AG20443 (cell line): ENCODE data around the gene PLVAP.

Experiments
- DNase-seq: peaks from one replicate; pipeline ENCODE4 v3.0.0; 2012; ENCODE audit warnings: low spot score, mixed read lengths

PLVAP gene, protein sequence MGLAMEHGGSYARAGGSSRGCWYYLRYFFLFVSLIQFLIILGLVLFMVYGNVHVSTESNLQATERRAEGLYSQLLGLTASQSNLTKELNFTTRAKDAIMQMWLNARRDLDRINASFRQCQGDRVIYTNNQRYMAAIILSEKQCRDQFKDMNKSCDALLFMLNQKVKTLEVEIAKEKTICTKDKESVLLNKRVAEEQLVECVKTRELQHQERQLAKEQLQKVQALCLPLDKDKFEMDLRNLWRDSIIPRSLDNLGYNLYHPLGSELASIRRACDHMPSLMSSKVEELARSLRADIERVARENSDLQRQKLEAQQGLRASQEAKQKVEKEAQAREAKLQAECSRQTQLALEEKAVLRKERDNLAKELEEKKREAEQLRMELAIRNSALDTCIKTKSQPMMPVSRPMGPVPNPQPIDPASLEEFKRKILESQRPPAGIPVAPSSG

DNA sequence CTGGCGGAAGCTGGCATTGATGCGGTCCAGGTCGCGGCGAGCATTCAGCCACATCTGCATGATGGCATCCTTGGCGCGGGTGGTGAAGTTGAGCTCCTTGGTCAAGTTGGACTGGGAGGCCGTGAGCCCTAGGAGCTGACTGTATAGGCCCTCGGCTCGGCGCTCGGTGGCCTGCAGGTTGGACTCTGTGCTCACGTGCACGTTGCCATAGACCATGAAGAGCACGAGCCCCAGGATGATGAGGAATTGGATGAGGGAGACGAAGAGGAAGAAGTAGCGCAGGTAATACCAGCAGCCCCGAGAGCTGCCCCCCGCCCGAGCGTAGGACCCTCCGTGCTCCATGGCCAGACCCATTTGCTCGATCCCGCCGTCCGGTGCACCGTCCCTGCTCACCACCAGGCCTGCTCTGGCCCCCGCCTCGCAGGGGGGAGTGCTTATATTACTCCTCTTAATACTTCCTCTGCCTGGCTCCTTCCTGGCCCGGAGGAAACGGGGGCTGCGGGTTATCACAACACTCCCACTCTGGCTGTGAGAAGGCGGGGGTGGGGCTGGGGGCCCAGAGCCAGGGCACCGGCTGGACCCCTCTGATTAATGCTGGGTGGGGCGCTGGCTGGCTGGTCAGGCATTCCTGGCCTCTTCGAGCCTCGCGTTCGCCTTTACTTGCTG lies at the start of gene PLVAP:
Gene PLVAP (minus strand): TSS at position 408 of the 666 bp plus-strand sequence. CDS start 54 bp downstream, at position 354.
- no peak for DNase-seq

DNA sequence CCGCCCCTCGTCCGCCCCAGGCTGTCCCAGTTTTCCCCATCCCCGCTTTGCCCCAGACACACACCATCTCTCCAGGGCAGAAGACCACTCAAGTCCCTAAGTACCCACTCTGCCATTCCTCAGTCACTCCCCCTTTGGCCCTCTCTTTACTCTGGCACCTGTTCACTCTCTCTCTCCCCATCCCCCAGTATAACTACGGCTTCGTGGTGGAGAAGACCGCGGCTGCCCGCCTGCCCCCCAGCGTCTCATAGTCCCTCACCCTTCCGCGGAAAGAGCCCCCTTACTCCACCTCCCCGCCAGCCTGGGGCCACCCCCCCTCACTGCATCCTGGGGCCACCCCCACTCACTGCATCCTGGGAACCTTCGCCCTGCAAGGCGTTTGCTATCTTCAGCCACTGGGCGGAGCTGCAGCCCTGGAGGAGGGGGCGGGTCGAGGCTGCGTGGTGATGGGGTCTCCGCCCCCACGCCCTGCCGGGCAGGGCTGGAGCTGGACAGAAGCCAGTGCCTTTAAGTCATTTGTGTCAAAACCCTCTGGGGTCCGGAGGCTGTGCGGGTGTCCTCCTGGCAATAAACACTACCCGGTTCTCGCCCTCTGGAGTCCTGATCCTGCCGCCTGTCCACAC lies 47.7 kb upstream of the PLVAP start:
- DNase-seq, result peak; percentile 62

DNA sequence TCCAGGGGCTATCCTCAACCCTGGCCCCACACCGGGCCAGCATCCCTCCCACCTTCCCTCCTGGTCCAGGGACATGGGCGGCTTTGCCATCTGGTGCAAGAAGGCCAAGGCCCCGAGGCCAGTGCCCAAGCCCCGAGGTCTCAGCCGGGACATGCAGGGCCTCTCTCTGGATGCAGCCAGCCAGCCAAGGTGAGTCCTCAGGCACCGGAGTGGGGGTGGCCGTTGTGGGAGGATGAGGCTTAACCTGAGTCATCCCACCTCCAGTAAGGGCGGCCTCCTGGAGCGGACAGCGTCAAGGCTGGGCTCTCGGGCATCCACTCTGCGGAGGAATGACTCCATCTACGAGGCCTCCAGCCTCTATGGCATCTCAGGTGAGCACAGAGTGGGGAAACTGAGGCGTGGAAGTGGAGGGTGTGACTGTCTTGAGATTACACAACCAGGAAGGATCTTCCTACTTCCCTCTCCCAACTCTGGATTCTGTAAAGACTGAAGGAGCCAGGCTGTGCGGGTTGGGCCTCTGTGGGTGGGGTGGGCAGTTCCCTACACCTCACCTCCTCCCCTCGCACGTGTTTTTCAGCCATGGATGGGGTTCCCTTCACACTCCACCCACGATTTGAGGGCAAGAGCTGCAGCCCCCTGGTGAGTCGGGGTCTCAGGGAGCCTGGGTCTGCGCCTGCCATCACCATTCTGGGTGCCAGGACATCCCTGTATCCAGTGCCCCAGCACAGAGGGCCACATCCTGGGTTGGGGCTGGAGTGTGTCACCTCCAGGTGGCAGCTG lies 46.5 kb upstream of the PLVAP start:
- DNase-seq, result peak; percentile 1

DNA sequence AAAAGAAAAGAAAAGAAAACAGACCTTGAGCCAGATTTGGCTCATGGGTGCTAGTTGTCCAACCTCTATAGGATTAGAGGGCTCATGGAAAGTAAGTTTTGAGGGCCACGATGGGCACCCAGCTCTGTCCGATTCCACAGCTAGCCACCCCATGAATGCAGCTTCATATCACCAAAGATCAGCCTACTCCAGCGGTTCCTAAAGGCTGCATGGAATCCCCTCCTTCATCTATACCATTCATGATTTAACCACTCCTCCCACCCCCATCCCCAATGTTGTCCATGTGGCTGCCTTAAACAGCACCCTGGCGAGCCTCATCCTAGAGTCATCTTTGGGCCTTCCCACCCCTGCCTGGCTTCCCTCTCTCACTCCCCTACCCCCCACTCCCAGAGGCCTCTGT lies 44.8 kb upstream of the PLVAP start:
- DNase-seq, result no peak

DNA sequence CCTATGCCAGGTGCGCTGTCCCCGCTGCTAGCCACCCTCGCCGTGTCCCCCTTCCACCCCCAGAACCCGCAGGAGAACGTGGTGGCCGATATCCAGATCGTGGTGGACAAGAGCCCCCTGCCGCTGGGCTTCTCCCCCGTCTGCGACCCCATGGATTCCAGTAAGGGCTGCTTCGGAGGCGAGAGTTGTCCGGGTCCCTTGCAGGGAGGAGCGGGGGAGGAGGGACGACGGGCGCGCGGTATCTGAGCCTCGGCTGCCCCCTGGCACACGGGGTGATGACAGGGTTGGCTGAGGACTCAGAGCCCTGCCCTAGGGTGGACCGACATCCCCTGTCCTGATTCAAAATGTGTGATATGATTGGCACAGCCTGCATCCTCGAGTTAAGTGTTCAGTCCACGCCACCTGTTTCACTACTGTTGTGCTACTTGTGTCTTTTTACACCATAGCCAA lies 43.4 kb upstream of the PLVAP start:
- peak; percentile 52 for DNase-seq

DNA sequence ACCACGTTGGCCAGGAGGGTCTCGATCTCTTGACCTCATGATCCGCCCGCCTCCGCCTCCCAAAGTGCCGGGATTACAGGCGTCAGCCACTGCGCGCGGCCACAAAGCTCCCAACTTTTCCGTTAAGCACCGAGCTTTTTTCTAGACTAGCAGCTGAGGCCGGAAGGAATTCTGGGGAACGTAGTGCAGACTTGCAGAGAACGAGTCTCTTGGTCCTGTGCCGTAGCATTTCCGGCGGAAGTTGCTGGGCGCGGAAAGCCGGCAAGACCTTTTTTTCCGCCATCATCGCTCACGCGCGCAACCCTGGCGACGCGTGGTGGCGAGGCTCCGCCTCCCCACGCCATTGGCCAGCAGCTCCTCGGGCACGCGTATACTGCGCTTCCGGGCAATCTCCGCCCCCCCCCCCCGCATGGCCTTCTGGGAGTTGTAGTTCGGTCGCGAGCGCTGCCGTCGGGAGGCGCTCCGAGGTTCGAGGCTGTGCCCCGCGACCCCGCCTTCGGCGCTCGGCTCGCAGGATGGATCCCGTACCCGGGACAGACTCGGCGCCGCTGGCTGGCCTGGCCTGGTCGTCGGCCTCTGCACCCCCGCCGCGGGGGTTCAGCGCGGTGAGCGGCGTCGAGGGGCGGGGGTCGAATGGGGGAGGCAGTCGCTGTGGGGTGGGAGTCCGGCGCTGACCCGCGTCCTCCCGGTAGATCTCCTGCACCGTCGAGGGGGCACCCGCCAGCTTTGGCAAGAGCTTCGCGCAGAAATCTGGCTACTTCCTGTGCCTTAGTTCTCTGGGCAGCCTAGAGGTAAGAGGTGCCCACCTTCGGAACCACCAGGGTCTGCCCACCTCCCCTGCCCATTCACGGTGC lies 42.7 kb upstream of the PLVAP start, which contains the start of gene MVB12A:
Gene MVB12A (plus strand): TSS at position 427 of the 854 bp plus-strand sequence. CDS start 89 bp downstream, at position 516.
- peak; percentile 100 for DNase-seq

DNA sequence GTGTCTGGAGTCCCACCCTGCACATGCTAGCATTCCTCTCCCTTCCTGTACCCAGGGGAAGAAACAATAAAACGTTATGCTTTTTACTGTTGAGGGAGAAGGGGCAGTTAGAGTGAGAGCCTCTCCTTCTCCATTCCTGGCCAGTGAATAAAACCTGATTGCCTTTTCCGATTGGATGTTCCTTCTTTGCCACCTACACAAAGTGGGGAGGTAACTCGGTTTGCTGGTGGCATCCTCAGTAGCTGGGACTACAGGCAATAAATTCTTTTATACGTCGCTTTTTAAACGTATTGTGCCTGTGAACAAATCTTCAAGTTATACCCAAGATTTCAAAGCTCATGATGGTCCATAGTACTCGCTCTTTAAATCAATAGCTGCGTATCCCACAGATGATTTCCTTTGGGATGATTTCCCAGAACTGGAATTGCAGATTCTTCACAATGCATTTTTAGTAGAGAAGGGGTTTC lies 42.0 kb upstream of the PLVAP start:
- peak; percentile 3 for DNase-seq

DNA sequence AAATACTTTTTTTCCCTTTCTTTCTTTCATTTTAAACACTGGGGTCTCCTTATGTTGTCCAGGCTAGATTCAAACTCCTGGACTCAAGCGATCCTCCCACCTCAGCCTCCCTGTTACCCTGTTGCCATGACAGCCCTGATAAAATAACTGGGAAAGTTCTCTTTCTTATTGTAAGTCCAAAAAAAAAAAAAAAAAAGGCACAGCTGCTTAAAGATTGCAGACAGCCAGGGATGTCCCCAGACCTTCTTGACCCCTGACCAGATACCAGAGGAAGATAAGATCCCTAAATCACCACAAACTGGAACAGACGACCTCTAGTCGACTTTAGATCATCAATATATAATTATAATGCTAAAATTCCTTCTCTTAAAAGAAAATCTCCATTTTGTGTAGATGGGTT lies 41.6 kb upstream of the PLVAP start:
- no peak for DNase-seq

DNA sequence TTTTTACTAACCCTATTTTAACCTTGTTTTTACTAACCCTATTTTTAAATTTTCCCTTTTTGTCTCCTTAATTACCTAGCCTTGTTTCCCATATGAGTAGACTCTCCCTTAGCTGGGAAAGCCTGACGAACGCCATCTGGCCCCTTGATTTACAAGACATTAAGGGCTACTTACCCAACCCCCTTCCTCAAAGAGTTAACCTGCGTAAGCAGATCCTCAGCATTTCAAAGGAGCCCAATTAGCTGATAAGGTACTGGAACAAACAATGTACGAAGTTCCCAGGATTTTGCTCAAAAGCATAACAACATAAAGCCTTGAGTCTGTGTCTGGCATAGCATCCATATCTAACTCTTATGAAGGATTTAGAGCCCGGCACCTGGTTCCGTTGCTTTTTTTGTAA lies 38.0 kb upstream of the PLVAP start:
- no peak for DNase-seq

DNA sequence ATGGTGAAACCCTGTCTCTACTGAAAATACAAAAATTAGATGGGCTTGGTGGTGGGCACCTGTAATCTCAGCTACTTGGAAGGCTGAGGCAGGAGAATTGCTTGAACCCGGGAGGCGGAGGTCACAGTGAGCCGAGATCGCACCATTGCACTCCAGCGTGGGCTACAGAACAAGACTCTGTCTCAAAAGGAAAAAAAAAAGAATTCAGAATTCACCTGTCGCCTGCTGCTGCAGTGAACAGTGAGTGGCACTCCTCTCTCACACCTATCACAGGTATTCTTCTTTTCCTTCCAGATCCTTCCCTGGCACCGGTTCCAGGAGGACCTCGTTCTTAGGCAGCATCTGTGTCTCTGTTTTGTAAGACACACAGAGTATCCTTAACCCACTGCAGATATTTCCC lies 37.0 kb upstream of the PLVAP start:
- DNase-seq, result no peak

DNA sequence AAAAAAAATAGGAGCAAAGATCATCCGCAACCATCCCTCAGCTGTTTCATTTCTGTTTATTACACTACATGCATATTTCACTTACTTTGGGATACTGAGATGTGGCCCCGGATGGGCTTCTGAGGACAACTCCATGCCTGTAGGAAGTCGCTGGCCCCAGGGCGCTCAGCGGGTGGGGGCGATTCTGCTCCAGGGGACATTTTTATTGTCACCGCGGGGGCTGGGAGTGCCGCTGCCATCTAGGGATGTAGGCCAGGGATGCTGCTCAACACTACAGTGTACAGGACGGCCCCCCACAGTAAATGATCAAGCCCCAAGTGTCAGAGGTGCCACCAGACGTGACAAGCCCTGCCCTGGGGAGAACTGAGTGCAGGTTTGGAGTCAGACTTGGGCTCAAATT lies 34.7 kb upstream of the PLVAP start:
- DNase-seq, result no peak

DNA sequence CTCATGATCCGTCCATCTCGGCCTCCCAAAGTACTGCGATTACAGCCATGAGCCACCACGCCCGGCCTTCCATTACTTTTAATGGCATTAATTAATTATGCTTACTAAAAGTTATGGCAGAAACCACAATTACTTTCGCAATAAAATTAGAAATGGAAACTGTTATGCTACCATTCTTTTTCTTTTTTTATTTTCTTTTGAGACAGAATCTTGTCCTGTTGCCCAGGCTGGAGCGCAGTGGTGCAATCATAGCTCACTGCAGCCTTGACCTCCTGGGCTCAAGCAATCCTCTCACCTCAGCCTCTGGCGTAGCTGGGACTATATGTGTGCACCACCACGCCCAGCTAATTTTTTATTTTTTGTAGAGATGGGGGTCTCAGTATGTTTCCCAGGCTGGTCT lies 32.8 kb upstream of the PLVAP start:
- no peak for DNase-seq

DNA sequence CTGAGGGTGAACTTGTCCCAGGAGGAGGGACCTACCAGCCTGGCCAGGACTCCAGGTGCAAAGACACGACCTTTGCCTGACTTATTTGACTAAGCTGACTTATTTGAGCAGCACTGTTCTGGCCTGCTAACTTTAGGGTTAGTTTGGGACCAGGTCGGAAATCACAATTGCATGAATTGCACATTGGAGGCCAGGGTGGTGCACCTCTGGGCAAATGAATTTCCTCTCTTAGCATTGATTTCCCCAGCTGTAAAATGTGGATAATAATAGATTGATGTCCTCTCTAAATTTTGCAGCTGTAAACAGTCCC lies 29.7 kb upstream of the PLVAP start:
- no peak for DNase-seq

DNA sequence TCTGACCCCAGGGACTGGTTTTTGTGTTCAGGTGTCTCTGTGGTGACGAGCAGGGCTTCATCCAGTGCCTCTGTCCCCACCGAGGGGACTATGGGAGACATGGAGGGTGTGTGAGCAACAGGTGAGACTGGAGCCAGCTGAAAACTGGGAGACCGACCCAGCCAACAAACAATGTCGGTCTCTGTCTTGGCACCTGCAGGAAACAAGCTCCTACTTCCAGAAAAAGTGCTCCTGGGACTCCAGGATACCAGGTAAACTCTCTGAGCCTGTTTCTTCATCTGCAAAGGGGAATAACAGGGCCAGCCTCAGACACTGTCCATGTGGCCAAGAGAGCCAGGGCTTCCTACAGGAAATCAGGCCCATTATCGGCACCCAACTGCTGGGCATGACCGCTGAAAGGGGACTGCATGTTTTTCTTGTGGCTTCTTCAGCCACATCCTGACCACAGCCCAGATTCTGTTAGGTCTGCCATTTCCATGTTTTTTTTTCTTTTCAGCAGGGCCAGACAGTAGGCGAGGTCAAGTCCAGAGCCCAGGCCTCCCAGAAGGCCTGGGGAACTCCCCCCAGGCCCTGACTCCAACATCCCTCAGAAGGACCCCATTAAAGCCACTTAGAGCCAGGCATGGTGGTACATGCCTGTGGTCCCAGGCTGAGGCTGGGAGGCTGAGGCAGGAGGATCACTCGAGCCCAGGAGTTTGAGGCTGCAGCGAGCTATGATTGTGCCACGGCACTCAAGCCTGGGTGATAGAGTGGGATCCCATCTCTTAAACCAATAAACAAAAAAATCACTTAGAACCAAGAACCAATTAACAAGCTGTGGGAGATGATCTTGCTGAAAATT lies 29.1 kb upstream of the PLVAP start:
- no peak for DNase-seq

DNA sequence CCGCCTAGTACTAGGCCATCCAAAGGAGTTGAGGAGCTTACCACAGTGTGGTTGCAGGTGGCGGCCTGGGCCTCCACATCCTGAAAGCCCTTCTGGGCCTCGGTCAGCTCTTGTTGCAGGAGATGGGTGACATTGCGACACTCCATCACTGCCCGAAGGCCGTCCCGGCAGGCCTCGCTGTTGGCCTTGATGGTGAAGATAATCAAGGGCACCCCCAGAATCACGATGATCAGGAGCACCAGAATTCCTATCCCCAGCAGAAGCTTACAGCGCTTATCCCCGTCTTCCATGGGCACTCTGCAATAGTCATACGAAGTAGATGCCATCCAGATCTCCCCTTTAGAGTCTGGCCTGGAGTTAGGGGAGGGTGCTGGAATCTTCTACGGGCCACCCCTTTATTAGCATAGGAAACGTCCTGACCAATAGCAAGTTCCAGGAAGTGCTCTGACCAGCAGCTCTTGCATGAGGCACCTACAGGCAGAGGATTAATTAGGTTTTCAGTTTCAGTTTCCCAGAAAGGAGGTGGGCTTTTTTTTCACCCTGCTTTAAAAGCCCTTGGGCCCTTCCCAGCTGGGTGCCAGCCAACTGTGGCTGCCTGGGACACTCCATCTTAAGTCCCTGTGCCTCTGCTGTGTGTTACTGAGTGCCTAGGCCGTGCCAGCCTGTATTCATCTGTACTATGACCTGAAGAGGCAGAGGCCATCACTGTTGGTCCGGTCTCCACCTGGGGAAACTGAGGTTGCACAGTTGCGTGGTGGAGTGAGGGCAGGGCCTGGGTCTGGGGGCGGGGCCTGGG lies 28.3 kb upstream of the PLVAP start, which contains the start of gene BST2:
Gene BST2 (minus strand): TSS at position 381 of the 796 bp plus-strand sequence. CDS start 55 bp downstream, at position 326.
- peak; percentile 64 for DNase-seq

DNA sequence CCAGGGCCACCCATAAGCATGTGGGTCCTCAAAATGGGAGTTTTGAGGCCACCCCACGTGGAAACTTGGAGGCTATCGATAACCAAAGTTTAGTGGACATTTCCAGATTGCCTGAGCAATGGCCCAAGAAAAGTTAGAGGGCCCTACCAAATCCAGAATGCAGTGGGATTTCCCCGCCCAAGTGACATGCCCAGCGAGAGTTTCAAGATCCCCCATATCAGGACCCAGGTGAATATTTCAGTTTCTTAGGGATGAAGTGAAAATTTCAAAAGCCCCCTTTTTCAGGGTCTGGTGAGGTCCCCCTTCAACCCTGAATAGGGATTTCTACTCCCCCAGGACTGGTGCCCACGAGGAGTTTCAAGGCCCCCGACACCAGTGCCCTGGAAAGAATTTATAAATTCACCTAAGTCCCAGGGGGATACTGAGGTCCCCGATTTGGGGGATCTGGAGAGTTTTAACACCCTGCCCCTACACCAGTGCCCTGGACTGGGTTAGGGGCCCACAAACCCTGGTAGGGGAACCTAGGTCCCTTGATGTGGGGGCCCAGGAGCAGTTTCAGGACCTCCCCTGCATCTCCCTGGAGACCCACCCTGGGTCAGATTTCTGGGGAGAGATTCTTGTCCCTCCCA lies 27.6 kb upstream of the PLVAP start:
- no peak for DNase-seq

DNA sequence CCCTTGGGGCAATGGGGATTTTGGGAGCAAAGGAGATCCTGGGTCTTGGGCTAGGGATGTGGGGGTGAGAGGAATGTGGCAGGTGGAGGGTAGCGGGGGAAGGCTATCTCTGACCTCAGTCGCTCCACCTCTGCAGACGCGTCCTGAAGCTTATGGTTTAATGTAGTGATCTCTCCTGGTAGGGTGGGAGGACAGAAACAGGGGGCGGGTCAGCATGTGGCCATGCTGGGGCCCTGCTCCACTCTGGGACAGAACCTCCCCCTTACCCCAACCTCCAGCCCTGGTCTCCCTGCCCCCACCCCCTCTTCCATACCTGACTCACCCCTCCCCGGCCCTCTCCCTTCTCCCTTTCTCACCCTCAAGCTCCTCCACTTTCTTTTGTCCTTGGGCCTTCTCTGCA lies 26.9 kb upstream of the PLVAP start:
- no peak for DNase-seq

DNA sequence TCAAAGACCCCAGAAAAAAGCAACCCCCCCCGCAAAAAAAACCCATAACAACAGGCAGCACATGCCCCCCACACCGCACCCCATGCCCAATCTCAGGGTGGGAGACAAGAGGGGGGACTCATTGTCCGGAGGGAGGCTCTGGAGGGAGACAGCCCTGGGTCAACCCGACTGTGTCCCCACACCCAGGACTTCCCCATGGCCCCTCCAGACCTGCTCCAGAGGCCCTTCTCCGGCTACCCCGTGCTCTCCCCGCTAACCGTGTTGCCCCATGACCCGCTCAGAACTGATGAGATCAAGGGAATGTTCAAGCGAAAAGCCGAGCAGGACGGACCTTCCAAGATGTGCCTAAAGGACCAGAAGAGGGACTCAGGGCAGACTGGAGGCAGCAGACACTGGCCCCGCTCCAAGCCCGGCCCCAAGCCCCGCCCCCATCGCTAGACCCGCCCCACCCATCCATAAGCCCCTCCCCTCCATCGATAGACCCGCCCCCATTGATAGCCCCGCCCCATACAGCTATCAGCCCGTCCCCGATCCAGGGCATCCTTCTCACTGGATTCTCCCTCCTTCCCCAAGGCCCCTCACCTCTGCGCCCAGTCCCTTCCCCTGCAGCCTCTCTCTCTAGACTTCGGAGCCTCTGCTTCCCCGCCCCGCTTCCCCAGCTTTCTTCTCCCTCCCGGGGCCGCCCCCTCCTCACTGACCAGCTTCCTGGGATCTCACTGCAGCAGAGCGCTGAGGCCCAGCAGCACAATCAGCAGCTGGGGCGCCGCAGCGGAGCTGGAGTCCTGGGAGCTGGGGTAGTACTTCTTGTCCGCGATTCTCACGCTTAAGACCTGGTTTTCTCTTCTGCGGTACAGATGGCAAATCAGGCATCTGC lies 26.1 kb upstream of the PLVAP start:
- peak; percentile 76 for DNase-seq
